Inferior parietal cortex (tissue), 1 donor: ENCODE results near the gene SLC35E1.

Experiments used
- DNase-seq: peaks from one replicate; pipeline ENCODE4 v3.0.0-alpha.2; 2016; ENCODE audit errors: extremely low spot score

The SLC35E1 gene

GRCh38 chr19:16598848-16599247 lies 26.6 kb upstream of the SLC35E1 start:
- DNase-seq: no peak

DNA sequence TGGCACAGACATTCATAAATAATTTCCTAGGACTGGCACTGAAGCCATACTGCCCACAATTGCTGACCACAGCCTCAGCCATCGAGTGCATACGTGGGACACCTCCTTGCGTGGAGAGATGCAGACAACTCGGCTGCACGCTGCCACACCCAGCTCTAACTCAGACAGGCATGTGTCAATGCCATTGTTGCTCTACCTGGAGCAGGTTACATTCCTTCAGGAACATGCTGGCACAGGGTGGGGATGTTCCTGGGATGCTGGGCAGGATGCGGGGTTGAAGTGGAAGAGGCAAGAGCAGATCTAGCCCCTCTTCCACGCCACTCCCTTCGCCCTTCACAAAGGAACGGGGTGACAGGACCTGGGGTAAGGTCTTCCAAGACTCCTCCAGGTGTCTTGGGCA lies 24.2 kb upstream of the SLC35E1 start:
- no peak for DNase-seq

GRCh38 chr19:16595097-16595496 lies 22.9 kb upstream of the SLC35E1 start:
- DNase-seq: no peak

DNA sequence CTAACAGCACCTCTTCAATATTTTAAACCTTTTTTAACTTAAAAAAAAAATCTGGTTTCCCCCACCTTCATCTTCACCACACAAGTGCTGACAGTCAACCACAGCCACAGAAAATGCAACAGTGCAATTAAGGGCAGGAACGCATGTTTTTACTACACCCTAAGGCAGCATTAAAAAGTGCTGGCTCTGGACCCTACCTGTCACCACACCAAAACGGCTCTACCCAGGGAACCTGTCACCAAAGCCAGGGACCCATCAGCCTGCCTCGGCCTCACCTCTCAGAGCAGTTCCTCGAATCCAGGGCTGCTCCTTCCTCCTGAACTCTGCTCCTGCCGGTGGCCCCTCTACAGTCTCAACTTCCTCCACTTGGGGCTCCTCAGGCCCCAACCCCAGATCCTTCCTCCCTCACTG lies 22.5 kb upstream of the SLC35E1 start:
- DNase-seq: no peak

- no peak for DNase-seq
Measured at GRCh38 chr19:16594131-16594586, 21.9 kb upstream of the SLC35E1 start.

GRCh38 chr19:16593181-16593580 lies 21.0 kb upstream of the SLC35E1 start:
- DNase-seq: no peak

DNA sequence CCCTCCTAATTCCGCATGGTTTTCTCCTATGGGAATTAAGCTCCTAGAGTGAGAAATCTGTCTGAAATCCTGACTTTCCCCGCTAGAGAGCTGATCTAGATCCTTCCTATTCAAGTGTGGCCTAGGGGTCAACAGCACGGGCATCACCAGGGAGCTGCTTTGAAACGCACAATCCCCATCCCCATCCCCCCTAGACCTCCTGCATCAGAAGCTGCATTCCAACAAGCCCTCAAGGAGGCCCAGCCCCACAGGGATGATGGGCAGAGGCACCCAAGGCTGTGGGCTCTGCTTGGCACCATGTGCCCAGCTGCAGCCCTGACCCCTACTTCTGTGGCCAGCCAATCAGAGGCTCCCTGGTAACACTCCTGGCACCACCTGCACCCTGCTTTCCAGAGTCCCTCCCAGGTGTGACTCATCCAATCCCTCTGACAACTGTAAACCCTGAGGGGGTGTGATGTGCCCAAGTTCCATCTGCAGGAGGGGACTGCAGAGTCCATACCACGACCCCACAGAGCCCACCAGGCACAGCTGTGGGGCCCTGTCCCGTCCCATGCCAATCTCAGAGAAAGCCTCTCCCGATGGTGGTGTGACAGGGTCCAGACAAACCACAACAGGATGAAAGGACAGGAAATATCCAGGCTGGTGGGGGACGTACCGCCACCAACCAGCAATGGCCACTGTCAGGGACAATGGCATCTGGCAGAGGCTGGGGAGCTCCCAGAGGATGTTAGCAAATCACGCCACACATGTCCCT lies 19.8 kb upstream of the SLC35E1 start:
- no peak for DNase-seq

- no peak for DNase-seq
Measured at GRCh38 chr19:16590876-16591802, 18.9 kb upstream of the SLC35E1 start.

DNA sequence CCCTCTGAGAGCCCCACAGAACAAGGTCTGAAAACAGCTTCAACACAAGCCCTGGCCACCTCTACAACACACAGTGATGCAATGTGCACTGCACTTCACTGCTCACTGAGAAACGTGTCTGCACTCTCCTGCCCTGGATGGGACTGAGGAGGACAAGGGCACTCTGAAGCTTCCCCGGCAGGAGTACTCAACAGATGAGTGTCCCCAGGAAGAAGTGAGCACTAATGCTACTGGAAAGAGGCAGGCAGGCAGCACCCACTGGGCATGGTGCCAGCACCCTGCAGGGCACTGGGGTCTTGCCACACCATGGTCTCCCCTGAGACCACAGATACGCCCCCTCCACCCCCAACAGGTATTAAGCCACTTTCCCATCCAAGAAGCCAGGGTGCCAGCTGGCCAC lies 17.7 kb upstream of the SLC35E1 start:
- DNase-seq: no peak

DNA sequence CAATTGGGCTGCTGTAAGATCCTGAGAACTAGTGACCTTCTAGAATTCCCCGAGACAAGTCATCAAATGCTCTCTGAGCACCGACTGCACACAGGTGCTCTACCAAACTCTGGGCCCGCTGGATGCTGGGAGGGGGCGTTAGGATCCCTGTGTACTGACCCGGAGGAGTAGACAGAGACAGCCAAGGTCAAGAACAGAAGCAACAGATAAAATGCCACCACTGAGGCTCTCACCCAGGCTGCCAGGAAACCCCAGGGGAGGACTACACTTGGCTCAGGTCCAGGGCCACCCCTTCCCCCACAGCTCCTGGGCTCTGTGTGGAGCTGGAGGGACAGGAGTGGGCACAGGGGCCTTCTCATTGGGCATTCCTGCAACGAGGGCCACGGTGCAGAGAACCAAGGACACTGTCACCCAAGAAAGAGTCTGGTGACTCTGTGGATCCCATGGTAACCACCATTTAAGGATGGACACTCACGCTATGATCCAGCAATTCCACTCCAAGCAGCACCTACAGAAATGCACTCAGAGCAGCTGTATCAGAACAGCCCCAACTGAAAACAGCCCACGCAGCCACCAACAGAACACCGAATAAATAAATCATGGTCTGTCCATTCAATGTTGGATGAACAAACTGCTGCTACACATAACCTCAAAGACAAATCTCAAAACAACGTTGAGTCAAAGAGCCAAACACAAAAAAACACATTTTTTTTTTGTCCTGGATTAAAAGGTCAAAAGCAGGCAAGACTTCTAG lies 16.8 kb upstream of the SLC35E1 start:
- no peak for DNase-seq

- DNase-seq: peak; percentile 35
Measured at GRCh38 chr19:16587833-16588823, 15.9 kb upstream of the SLC35E1 start.

GRCh38 chr19:16586991-16587832 lies 15.0 kb upstream of the SLC35E1 start:
- DNase-seq: no peak

GRCh38 chr19:16586477-16586871 lies 14.3 kb upstream of the SLC35E1 start:
- no peak for DNase-seq

DNA sequence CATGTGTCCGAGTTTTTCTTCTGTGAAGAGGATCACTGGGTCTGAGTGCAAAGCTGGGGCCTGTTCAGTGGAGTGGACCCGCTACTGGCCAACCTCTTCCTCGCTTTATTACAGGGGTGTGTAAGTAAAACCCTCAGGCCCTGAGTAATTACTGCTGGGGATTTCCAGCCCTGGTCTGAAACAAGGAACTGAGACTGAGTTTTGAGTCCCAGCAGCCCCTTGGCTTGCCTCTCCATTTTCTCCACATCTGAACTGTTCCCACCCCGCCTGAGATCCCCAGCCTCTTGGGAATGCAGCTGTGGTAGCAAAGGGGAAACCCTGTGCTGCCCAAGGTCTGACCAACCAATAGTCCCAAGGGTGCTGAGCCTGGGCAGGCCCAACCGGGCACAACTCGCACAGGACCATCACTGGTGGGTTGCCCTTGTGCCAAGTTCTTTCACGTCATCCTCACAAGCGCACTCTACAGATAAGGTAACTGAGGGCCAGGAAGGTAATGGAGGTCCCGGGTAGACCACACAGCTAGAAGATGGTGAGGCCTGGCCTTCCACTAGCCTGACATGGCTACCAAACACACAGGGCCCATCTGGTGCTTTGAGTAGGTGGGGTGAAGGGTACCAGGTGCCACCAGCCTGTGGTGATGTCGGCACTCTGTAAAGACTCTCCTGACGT lies 13.7 kb upstream of the SLC35E1 start:
- DNase-seq: no peak

- DNase-seq: no peak
Measured at GRCh38 chr19:16585094-16585801, 13.0 kb upstream of the SLC35E1 start.

GRCh38 chr19:16584248-16585093 lies 12.3 kb upstream of the SLC35E1 start:
- DNase-seq: peak; percentile 44

- no peak for DNase-seq
Measured at GRCh38 chr19:16582486-16583261, 10.5 kb upstream of the SLC35E1 start.
